Activated CD8-positive, alpha-beta memory T cell treated with anti-CD3 and anti-CD28 coated beads, Interleukin-2, amount 50 U/mL, for 48 hours (primary cell): ENCODE results near the gene RNU4-1.

ENCODE experiments used
- DNase-seq: peaks from one replicate; pipeline ENCODE4 v3.0.0-alpha.2; 2020

RNU4-1 gene

DNA sequence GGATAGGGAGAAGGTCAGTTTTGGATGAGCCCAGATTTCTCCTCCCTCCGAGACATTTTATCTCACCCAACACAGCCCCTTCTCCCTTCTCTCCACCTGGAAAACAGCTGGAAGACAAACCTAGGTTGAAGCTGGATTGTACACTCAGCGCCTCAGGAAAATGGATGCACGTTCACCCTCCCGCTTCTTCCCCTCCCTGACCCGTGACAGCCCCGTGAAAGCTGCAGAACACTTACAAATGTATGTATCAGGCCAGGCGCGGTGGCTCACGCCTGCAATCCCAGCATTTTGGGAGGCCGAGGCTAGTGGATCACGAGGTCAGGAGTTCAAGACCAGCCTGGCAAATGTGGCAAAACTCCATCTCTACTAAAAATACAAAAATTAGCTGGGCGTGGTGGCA is 5.5 kb downstream of the RNU4-1 start:
- DNase-seq: no peak

DNA sequence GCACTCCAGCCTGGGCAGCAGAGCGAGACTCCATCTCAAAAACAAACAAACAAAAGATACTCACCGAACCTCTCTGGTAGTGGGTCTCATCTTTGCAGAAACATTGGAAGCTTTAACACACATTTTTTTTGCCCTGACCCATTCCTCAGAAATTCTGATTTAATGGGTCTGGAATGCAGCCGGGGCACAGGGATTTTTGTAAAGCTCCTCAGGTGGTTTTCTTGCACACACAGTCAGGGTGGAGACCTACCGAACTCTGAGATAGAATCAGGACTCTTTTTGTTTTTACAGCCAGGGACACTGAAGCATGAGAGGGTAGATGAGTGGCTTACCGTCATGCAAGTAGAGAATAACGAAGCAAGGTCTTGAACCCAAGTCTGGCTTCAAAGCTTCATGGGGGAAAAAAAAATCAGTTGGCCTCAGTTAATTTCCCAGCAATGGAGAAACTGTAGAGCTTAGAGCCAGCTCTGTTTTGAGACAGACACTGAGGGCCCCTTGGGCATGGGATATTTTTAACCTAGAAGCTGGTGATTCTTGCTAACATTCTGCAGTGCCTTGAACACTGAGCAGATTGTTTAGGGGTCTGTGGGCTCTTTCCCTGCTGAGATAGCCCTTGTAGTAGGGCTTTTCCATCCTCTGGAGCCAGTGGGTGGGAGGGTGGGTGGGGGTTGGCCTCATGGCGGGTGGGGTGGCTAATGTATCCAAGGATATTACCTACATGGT is 6.1 kb downstream of the RNU4-1 start:
- no peak for DNase-seq

DNA sequence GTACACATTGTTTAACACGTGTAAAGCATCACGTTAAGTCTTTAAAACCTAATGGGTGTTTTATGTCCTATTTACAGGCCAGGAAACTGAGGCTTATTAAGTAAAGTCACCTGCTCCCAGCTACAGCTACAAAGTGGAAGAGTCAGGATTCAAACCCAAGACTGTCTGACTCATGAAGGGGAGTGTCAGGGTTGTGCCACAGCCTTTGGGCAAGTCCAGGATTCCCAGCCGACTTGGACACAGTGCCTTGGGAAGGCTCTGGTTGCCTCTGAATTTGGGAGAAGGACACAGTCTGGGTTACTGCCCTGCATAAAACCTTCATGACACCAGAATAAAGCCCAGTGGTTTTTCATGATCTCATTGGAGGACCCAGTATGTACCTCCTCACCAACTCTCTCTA is 8.7 kb downstream of the RNU4-1 start:
- DNase-seq: no peak

DNA sequence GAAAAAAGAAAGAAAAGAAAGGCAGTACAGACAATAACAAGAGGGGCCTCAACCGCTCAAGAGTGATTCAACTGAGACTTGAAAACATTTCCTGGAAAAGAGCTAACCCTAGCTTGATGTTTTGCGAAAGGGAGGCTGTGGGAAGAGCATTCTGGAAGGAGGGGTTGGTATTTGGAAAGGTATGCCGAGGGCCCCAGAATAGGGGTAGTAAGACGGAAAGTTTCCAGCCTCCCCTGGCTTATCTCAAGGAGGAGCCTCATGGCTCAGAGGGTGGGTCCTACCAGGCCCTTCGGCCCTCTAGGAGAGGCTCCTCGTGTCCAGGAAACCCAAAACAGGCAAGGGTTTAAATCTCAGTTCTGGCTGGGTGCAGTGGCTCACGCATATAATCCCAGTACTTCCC is 9.7 kb downstream of the RNU4-1 start:
- DNase-seq: no peak

DNA sequence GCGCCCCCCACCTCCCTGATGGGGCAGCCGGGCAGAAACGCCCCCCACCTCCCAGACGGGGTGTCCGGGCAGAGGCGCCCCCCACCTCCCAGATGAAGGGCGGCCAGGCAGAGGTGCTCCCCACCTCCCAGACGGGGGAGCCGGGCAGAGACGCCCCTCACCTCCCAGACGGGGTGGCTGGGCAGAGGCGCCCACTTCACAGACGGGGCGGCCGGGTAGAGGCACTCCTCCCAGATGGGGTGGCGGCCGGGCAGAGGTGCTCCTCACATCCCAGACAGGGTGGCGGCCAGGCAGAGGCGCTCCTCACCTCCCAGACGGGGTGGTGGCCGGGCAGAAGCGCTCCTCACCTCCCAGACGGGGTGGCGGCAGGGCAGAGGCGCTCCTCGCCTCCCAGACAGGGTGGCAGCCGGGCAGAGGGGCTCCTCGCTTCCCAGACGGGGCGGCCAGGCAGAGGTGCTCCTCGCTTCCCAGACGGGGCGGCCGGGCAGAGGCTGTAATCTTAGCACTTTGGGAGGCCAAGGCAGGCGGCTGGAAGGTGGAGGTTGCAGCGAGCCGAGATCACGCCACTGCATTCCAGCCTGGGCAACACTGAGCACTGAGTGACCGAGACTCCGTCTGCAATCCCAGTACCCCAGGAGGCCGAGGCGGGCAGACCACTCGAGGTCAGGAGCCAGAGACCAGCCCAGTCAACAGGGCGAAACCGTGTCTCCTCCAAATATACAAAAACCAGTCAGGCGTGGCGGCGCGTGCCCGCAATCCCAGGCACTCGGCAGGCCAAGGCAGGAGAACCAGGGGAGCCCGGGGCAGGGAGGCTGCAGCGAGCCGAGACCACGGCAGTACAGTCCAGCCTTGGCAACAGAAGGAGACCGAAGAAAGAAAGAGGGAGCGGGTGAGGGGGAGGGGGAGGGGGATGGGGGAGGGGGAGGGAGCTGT is 14.6 kb downstream of the RNU4-1 start:
- DNase-seq: no peak

DNA sequence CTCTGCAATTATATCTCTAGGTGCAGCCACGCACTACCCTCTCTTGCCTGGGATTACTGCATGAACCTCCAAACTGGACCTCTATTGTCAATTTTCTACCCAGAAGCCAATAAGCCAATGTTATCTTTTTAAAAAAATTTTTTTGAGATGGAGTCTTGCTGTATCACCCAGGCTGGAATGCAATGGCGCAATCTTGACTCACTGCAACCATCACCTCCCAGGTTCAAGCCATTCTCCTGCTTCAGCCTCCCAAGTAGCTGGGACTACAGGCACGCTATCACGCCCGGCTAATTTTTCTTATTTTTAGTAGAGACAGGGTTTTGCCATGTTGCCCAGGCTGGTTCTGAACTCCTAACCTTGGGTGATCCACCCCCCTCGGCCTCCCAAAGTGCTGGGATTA is 16.3 kb downstream of the RNU4-1 start:
- DNase-seq: no peak

DNA sequence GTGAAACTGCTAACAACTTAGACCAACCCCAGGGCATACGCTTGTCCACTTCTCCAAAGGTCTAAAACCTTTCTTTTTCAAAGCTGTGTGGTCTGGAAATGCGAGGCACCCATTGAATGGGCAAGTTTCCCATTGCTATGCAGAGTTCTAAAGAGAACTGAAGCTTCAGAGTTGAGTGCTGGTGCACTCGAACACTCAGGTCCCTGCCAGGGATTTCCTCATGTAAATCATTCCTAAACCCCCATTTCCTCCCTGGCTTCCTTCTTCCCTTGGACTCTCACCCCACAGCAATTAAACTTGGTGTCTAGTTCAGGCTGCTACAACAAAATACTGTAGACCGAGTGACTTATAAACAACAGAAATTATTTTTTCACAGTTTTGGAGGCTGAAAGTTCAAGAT is 25.3 kb downstream of the RNU4-1 start:
- DNase-seq: no peak

DNA sequence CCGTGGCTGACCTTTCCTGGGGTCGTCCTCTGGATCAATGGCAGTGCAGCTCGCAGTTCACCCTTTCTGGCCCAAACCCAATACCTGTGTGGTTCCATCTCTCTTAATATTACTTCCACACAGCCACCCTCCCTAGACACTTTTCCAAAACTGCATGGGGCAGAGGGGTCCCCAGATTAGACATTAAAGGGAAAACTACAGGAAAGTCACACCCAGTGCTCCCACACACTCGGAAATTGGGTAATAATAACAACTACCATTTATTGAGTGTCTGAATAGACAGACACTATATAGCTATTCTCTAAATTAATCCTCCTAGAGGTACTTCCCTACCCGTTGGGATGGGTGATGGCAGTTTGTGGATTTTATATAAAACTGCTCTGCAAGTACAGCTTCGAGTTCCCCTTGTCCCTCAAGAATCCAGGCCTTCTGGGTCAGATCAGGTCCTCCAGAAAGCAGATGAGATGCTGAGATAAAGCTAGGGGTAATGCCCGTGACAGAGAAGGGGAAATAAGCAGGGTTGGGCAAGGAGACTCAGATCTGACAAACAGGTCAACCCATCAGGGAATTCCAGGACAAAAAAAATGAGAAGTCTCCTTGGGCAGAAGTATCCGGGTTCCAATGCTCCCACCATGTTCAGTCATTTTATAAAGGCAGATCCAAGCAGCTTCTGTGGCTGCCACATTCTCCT is 26.7 kb downstream of the RNU4-1 start:
- no peak for DNase-seq

DNA sequence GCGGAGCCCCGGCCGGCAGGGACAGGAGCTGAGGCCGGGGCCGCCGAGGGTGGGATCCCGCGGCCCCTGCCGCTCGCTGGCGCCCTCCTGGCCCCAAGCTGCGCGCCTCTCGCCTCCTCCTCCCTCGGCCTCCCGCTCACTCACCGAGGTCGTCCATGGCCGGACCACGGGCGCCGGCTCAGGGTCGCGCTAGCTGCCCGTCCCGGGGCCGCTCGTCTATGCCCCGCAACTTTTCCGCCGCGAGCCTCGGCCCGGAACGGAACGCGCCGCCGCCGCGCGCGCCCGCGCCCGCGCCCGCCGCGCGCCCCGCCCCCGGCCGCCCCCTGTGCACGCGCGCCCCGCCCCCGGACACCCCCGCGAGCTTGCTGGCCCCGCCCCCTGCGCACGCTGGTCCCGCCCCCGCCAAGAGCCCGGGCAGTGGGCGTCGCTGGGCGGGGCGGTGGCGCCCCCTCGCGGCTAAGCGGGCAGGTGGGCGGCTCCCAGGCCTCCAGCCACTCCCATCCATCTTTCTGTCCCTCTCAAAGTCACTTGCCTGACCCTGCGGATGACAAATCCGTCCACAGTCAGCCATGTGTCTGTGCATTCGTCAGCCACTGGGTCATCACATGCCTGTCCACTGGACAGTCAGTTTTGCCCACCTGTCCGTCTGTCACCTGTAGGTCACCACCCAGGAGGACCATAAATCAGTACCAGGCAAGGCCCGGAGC is 27.4 kb downstream of the RNU4-1 start, which contains the start of gene PXN:
Gene PXN, minus strand, starts transcription at position 258 of the 707 bp plus-strand sequence. Its CDS starts 101 bp downstream, at position 157.
- peak; percentile 98 for DNase-seq

DNA sequence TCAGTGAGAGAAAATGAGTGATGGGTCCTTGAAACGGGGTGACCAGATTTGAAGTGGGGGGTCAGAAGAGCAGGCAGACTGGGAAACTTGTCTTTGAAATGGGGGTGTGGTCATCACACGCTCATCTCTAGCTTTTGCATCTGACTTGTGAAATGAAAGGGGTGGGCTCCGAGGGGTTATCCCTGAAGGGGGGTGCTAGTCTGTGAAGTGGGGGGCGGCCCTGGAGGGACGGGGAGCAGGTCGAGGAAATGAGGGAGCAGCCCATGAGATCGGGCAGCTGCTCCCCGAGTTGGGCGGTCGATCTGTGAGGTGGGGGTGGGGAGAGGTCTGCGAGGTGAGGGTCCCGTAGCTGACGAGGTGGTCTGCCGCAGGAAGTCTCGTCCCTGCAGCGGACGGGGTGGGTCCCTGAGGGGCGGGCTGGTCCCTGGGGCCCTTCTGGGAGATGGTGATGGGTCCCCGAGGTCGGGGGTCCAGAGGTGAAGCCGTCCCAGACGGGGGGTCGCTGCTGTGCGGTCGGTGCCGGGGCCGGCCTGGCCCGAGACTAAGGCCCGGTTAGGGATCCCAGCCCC is 28.0 kb downstream of the RNU4-1 start:
- peak; percentile 59 for DNase-seq

DNA sequence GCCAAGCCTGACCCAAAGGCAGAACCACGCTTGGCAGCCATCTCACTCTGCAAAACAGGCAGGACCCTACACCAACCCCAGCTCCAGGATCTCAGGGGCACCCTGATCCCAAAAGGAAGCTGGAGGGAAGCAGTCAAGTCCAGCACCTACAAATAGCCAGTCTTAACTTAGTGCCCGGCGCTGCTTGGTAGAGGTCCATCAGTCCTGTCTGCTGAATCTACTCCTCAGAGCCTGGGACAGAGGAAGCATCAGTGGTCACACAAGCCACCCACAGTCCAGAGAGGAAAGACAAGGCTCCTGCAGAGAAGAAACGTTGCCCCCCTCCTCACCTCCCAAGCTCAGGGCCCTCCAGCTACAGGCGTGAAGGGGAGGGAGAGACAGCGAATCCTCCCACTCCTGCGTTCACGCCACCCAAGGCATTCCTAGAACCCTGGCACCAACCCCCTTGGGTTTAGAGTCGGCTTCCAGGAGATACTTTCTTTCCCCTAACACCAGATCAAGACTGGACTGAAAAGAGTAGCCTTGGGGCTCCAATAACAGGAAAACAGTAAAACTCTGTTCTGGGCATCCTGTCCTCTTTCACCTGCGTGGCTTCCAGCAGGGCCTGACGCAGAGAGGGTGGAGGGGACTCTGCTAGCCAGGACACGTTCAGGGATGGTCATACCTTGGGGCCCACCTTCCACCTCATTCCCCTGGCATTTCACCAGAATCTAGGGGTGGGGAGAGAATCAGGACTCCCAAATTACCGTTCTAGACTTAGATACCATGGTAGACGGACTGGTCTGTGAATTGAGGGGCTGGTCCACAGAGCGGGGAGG is 28.7 kb downstream of the RNU4-1 start:
- DNase-seq: no peak

DNA sequence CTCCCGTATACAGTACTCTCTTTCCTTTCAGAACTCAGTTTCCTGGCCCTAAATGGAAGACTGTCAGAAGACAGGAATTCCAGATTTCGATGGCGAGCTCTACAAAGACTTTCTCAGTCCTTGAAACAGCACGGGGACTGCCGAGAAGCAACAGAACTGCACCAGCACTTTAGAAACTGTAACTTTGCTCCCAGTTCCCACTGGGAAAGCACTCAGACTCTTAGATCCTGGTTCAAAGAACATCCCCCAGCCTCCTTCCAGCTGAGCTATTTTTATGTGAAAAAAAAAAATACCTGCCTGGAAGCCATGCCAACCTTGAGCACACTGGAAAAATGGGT is 29.3 kb downstream of the RNU4-1 start:
- DNase-seq: no peak

DNA sequence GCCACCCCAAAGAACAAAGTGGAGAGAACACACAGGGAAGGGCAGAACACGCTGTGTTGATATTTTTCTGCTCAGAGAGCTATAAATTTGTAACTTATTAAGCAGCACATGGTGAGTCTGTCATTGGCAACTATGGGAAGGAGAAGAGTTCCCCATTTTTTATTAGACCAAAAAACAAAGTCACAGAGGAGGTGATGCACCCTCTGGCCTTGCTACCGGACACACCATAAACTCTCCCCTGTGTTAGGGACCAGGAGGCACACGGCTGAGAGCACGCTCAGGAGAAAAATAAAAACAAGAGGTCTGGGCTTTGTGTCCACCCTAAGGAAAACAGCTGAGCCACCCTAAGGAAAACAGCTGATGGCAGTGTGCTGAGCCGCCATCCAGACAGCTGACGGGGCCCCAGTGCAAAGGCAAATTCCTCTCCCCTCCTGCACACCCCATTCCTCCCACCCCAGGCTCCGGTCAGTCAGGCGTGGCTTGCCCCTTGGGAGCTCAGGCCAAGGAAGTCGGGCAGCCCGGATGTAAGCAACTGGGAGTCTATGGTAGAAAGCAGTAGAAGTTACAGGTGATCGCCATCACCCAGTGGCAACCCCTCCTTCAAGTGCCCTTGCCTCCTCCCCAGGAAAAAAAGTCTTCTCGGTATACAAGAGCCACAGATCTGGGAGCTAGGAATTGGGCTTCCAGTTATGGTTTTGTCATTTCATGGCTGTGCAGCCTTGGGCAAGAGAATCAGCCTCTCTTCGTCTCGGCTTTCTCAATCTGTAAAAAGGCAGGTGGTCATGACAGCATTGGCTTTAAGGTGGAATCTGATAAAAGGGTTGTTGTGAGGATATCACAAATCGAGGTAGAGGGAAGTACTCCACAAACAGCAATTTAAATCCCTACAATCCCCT is 29.9 kb downstream of the RNU4-1 start:
- DNase-seq: no peak

DNA sequence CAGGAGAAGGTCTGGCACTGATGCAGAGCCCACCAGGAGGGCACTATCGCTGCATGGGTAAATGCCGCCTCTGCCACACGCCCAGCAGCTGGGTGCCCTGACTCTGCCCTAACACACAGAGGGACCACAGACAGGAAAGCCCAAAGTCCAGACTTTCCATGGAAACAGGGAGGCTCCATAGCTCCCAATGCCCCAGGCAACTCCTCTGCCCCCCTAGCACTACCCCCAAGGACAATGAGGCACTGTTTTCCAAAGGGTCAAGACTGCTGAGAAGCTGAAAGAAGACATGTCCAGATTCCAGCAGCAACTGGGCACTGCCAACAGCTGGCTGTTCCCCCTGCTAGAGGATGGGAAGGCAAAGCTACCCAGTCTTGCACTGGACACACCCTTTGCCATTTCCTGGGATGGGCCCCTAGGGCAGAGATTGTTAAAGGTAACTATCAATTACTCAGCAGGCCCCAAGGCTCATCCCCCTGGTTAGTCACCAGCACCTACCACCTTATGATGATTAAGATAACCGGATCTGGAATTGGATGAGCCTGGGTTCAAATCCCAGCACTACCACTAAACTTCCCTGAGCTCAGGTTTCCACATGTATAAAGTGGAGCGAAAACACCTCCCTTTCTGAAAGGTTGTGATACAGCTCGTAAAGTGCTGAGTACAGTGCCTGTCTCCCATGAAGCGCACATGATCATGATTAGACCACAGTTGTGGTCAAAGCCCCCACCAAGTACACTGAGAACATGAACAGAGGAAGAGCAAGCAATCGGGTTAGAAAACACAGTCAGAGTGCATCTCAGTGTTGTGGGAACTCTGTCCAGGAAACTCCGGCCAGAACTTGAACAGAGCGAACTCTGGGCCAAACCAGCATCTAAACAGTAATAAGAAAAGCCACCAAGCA is 30.8 kb downstream of the RNU4-1 start:
- DNase-seq: no peak

DNA sequence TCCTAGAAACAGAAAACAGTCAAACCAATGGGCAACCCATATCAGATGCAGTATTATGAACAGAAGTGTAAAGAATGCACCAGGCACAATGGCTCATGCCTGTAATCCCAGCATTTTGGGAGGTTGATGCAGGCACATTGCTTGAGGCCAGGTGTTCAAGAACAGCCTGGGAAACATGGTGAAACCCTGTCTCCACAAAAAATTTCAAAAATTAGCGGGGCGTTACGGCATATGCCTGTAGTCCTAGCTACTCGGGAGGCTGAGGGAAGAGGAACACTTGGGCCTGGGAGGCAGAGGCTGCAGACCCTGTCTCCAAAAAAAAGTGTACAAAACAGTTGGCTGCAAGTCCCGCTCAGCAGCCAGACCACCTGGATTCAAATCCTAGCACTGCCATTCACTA is 32.4 kb downstream of the RNU4-1 start:
- no peak for DNase-seq

DNA sequence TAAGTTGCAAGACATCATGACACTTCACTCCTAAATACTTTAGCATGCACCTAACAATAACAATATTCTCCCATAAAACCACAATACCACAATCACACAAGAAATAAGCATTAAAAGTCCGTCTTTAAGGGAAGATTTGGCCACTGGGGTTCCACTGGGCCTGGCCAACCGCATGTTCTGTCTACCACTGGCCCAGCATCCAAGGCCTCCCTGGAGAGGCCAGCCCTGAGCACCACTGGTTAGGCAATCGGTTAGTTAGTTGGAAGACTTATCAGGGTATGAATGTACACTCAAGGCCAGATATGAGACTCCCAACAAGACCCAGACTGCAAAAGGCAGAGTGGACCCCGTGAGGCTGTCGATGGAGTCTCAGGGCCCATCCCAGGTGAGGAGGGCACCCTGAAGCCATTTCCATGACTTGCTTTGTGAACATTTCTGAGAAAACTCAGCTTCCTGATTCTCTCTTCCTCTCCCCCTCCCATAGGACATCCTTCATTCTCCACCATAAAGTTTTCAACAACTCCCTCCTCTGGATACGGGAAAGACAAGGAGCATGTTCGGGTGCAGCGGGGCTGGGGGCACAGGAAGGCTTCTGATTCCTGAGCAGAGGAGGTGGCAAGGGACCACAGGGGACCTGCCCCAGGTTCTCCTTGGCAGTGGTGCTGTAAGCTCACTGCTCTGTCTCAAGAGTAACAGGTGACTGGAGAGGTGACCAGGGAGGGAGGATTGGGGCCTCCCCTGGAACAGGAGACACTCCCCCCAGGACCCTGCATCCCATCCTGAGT is 33.4 kb downstream of the RNU4-1 start:
- no peak for DNase-seq

DNA sequence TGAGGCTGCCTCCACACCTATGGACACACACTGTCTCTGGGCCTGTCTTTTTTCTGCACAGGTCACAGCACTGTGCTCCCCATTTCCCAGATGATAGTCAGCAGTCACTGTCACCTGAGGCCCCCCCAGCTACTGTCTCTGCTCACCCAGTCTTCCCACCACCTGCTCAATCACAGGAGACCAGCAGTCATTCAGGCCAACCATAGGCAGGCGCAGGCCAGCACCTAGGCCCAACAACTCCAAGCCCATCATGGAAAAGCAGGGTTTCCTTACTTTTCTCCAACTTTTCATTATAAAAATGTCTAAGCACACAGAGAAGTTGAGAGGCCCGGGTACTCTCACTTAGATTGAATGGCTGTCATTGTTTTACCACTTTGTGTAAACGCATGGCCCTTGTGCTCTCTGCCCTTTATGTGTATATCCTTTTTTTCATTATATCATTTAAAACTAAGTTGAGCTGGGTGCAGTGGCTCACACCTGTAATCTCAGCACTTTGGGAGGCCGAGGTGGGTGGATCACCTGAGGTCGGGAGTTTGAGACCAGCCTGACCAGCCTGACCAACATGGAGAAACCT is 34.6 kb downstream of the RNU4-1 start:
- no peak for DNase-seq
